ENCODE measurements around the gene TNFSF8. TPM values are rescaled to one million over a fixed set of nuclear protein-coding genes. Genes with fewer than 3 reads are reported as not detected.

TNFSF8 gene
- total RNA-seq, 2 experiments from 2014 or later, result 27.7 to 50.3 TPM

DNA sequence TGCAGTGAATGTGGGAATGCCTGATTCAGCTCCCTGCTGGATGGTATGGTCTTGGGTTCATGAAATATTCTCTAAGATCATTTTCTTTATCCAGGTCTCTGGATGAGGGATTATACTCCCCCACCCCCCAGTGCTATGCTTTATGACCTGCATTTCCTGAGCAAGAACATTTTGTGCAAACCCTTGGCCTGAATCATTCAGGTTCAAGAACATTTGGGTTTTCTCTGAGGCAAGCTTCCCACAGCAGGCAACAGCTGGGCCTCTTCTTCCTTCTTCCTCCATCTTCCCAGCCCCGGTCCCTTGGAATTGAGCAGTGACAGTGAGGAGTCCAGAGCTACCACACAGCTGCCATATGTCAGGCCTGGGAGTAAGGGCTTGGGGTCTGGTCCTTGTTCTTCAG, 65.9 kb downstream of the TNFSF8 start:
- H2AFZ ChIP-seq (ENCODE audit: low read length), result no peak overlapping the region
- H3K9me3 ChIP-seq (ENCODE audit: low read length), result no peaks in the 10 kb centered on the region
- no peaks in the 10 kb centered on the region for H3K4me1 ChIP-seq (ENCODE audit: insufficient read depth, low read length, poor library complexity, severe bottlenecking)
- no peak for DNase-seq (ENCODE audit: low spot score)
- no peaks in the 10 kb centered on the region for H3K36me3 ChIP-seq (ENCODE audit: insufficient read depth, low read length)
- CTCF ChIA-PET (ENCODE audit: unreplicated experiment), result no interaction called here
- no peaks in the 10 kb centered on the region for H3K9me2 ChIP-seq (ENCODE audit: insufficient read depth, low read length)
- no peaks in the 10 kb centered on the region for H4K20me1 ChIP-seq (ENCODE audit: insufficient read depth, low read length)
- intact Hi-C loops (cut with micrococcal nuclease; ENCODE audit: unreplicated experiment), result no loop called here
- no peak overlapping the region for H3K4me2 ChIP-seq (ENCODE audit: low read length)
- no peaks in the 10 kb centered on the region for H3K79me2 ChIP-seq (ENCODE audit: insufficient read depth, low read depth, low read length)
- H3K27ac ChIP-seq (ENCODE audit: low read depth, low read length, poor library complexity, severe bottlenecking), result no peak overlapping the region
- no TSS peak for BruUV-seq (replicated peaks)
- TF ChIP-seq CTCF (conservative IDR thresholded peaks at IDR 0.05; ENCODE audit: low read length) (no peak), EZH2phosphoT487 (IDR thresholded peaks at IDR 0.05; ENCODE audit: borderline replicate concordance, low read depth, low read length) (no peak)
- POLR2A ChIA-PET, result interaction anchor here (0.6 kb wide), 1 partner anchor 9 kb away, joined by 3 read pairs; no protein-coding TSS in a partner anchor
- no peak overlapping the region for H3K4me3 ChIP-seq (ENCODE audit: low read depth, low read length, poor library complexity, severe bottlenecking)

DNA sequence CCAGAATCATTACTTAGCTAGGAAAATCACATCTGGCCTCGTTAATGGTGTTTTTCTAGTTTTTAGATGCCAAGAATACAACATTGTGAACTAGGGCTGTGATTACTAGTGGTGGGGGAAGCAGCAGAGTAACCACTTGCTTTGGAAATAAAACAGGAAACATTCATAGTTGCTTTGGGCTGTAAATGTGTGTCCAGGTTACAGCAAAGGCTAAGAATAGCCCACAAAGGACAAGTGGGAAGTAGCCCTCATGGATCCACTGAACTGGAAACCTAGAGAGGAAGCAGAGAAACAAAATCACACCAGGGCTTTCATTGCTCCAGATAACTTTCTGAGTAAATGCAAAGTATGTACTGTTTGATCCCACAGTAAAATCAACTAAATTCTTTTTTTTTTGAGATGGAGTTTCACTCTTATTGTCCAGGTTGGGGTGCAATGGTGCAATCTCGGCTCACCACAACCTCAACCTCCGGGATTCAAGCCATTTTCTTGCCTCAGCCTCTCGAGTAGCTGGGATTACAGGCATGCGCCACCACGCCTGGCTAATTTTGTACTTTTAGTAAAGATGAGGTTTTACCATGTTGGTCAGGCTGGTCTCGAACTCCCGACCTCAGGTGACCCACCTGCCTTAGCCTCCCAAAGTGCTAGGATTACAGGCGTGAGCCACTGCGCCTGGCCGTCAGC, 68.3 kb downstream of the TNFSF8 start:
- Histone ChIP-seq H4K20me1 (ENCODE audit: insufficient read depth, low read length) (no peaks in the 10 kb centered on the region), H2AFZ (ENCODE audit: low read length) (no peak overlapping the region), H3K9me3 (ENCODE audit: low read length) (no peaks in the 10 kb centered on the region), H3K79me2 (ENCODE audit: insufficient read depth, low read depth, low read length) (no peaks in the 10 kb centered on the region), H3K4me2 (ENCODE audit: low read length) (no peak overlapping the region), H3K4me1 (ENCODE audit: insufficient read depth, low read length, poor library complexity, severe bottlenecking) (no peaks in the 10 kb centered on the region), H3K36me3 (ENCODE audit: insufficient read depth, low read length) (no peaks in the 10 kb centered on the region), H3K4me3 (ENCODE audit: low read depth, low read length, poor library complexity, severe bottlenecking) (no peak overlapping the region), H3K27ac (ENCODE audit: low read depth, low read length, poor library complexity, severe bottlenecking) (no peak overlapping the region), H3K9me2 (ENCODE audit: insufficient read depth, low read length) (no peaks in the 10 kb centered on the region)
- intact Hi-C loops (cut with micrococcal nuclease; ENCODE audit: unreplicated experiment), result no loop called here
- ChIA-PET POLR2A (interaction anchor here (0.6 kb wide), 2 partner anchors 18 to 182 kb away, joined by 3 read pairs; no protein-coding TSS in a partner anchor), CTCF (ENCODE audit: unreplicated experiment) (no interaction called here)
- no TSS peak for BruUV-seq (replicated peaks)
- TF ChIP-seq CTCF (conservative IDR thresholded peaks at IDR 0.05; ENCODE audit: low read length) (no peak), EZH2phosphoT487 (IDR thresholded peaks at IDR 0.05; ENCODE audit: borderline replicate concordance, low read depth, low read length) (no peak)
- no peak for DNase-seq (ENCODE audit: low spot score)

GRCh38 chr9:114861273-114861672, 69.1 kb downstream of the TNFSF8 start:
- DNase-seq (ENCODE audit: low spot score), result no peak
- no peak overlapping the region for H3K27ac ChIP-seq (ENCODE audit: low read depth, low read length, poor library complexity, severe bottlenecking)
- H2AFZ ChIP-seq (ENCODE audit: low read length), result no peak overlapping the region
- H3K9me3 ChIP-seq (ENCODE audit: low read length), result no peaks in the 10 kb centered on the region
- H3K4me2 ChIP-seq (ENCODE audit: low read length), result no peak overlapping the region
- CTCF ChIA-PET (ENCODE audit: unreplicated experiment), result no interaction called here
- POLR2A ChIA-PET, result interaction anchor here (1.0 to 1.1 kb wide), 3 partner anchors 8 to 68 kb away, joined by 3 to 4 read pairs (median 4); no protein-coding TSS in a partner anchor
- no TSS peak for BruUV-seq (replicated peaks)
- no peaks in the 10 kb centered on the region for H3K36me3 ChIP-seq (ENCODE audit: insufficient read depth, low read length)
- no peaks in the 10 kb centered on the region for H4K20me1 ChIP-seq (ENCODE audit: insufficient read depth, low read length)
- no peaks in the 10 kb centered on the region for H3K79me2 ChIP-seq (ENCODE audit: insufficient read depth, low read depth, low read length)
- H3K4me1 ChIP-seq (ENCODE audit: insufficient read depth, low read length, poor library complexity, severe bottlenecking), result no peaks in the 10 kb centered on the region
- TF ChIP-seq CTCF (conservative IDR thresholded peaks at IDR 0.05; ENCODE audit: low read length), result no peak
- TF ChIP-seq EZH2phosphoT487 (IDR thresholded peaks at IDR 0.05; ENCODE audit: borderline replicate concordance, low read depth, low read length), result no peak
- intact Hi-C loops (cut with micrococcal nuclease; ENCODE audit: unreplicated experiment), result no loop called here
- no peak overlapping the region for H3K4me3 ChIP-seq (ENCODE audit: low read depth, low read length, poor library complexity, severe bottlenecking)
- no peaks in the 10 kb centered on the region for H3K9me2 ChIP-seq (ENCODE audit: insufficient read depth, low read length)
